ENCODE results near the gene THEM5.
"Not testable (repeated sequence)": the region's sequence is repeated elsewhere in the genome, so short reads cannot be mapped to it uniquely, and the experiment has no call there.

The THEM5 gene

DNA sequence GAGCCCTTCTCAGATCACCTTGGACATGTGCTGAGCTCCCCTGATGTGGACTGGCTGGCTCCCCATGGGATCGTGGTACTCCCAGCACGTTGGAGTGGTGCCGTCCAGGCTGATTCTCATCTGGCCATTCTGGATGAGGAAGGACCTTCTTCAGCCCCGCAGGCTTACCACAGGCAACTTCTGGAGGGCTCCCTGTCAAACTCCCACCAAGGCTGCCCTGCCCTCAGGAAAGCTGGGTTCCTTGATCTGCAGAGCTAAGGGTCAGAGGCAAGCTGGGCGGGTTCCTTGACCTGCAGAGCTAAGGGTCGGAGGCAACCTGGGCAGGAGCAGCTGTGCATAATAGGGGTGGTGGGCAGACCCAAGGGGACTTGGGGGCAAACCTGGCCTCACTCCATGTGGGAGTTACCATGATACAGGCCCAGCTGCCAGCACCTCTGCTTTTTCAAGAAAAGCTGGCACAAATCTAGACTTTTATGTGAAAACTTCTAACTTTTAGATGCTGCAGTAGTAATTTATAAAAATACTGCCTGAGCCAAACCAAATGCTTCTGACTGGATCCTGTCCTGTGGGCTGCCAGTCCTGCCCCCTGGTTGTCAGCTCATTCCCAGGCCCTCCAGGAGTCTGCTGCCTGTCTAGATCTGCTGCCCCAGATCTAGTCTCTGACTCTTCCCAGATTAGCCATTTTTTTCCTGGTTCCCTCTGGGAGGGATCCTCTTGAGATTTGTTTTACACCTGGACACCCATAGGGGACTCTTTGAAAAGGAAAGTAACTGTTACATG, 5.6 kb upstream of the THEM5 start:
- no peak for DNase-seq (ENCODE audit: low read depth)
- TF ChIP-seq MYC (IDR thresholded peaks at IDR 0.05; ENCODE audit: low read depth, low read length) (no peak), POLR2A (IDR thresholded peaks at IDR 0.05; ENCODE audit: extremely low read depth, insufficient read length) (no peak)
- TF ChIP-seq, protein P1, sequence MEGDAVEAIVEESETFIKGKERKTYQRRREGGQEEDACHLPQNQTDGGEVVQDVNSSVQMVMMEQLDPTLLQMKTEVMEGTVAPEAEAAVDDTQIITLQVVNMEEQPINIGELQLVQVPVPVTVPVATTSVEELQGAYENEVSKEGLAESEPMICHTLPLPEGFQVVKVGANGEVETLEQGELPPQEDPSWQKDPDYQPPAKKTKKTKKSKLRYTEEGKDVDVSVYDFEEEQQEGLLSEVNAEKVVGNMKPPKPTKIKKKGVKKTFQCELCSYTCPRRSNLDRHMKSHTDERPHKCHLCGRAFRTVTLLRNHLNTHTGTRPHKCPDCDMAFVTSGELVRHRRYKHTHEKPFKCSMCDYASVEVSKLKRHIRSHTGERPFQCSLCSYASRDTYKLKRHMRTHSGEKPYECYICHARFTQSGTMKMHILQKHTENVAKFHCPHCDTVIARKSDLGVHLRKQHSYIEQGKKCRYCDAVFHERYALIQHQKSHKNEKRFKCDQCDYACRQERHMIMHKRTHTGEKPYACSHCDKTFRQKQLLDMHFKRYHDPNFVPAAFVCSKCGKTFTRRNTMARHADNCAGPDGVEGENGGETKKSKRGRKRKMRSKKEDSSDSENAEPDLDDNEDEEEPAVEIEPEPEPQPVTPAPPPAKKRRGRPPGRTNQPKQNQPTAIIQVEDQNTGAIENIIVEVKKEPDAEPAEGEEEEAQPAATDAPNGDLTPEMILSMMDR (IDR thresholded peaks at IDR 0.05; ENCODE audit: low read depth, low read length): no peak
- TF ChIP-seq, protein P2, sequence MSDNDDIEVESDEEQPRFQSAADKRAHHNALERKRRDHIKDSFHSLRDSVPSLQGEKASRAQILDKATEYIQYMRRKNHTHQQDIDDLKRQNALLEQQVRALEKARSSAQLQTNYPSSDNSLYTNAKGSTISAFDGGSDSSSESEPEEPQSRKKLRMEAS (IDR thresholded peaks at IDR 0.05; ENCODE audit: low read depth, low read length): no peak
- no peak overlapping the region for H3K4me3 ChIP-seq (ENCODE audit: low read depth, low read length)

DNA sequence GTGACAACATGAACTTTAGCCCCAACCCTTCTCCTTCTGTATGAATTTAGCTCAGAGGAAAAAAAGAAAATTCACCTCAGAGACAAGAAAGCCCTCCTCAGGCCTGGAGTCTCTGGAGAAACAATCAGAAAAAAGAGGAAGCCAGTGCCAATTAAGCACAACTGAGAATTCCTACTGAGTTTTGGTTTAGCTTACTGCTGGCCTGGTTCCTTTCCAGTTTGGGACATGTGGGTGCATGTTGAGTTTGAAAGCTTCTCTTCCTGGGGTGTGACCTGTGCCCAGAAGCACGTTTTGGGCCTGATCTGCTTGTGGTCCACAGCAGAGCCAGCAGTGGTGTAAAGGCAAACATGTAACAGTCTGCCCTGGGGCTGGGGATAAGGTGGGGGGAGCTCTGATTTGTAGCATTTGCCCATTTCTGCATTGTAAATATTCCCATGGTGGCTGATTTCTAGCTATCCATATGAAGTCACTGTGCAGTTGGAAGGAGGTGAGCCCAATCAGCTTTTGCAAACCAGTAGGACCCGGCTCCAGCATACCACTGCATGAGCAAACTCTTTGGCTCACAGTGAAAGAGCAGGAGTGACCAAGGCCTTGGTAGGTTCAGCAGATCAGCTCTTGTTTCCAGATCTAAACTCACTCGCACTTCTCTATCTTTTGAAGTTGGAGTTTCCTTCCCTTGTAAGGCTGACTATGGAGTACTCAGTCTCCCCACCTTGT, 4.7 kb upstream of the THEM5 start:
- DNase-seq (ENCODE audit: low read depth): no peak

DNA sequence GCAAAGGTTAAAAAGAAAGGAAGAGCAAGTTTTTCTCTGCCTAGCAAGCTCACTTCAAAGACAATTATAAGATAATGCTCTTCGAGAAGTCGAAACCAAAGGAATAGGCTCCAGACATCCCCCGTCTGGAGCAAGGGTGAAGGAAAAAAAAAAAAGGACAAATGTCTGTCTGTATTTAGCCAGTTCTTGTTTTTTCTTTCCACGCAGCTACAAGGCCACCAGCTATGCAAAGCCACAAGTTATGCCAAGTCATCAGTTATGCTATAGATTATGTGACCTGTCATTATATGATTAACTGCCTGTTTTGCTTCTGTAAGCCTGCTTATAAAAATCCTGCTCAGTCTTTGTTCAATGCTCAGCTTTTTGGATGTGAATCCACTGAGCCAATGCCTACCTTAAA, 2.4 kb upstream of the THEM5 start:
- TF ChIP-seq MYC (IDR thresholded peaks at IDR 0.05; ENCODE audit: low read depth, low read length) (no peak), POLR2A (IDR thresholded peaks at IDR 0.05; ENCODE audit: extremely low read depth, insufficient read length) (no peak)
- TF ChIP-seq, protein P1 (IDR thresholded peaks at IDR 0.05; ENCODE audit: low read depth, low read length): no peak
- TF ChIP-seq, protein P2 (IDR thresholded peaks at IDR 0.05; ENCODE audit: low read depth, low read length): no peak
- no peak overlapping the region for H3K4me3 ChIP-seq (ENCODE audit: low read depth, low read length)
- no peak for DNase-seq (ENCODE audit: low read depth)

More for the DNA sequence above, 4.7 kb upstream of the THEM5 start:
- TF ChIP-seq MYC (IDR thresholded peaks at IDR 0.05; ENCODE audit: low read depth, low read length) (no peak), POLR2A (IDR thresholded peaks at IDR 0.05; ENCODE audit: extremely low read depth, insufficient read length) (no peak)
- TF ChIP-seq, protein P1 (IDR thresholded peaks at IDR 0.05; ENCODE audit: low read depth, low read length): no peak
- TF ChIP-seq, protein P2 (IDR thresholded peaks at IDR 0.05; ENCODE audit: low read depth, low read length): no peak
- H3K4me3 ChIP-seq (ENCODE audit: low read depth, low read length): no peak overlapping the region

DNA sequence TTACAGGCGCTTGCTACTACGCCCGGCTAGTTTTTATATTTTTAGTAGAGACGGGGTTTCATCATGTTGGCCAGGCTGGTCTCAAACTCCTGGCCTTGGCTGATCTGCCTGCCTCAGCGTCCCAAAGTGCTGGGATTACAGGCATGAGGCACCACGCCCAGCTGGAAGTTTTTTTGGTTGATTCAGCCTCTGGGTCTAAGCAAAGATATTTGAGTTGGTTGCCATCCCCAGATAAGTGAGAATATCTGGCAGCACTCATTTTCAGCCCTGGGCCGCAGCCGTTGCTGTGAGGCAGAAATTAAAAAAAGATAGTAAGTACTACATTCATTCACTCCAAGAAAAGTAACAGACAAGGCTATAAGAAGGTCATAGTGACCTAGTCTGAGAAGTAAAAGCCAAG, 2.0 kb upstream of the THEM5 start:
- H3K4me3 ChIP-seq (ENCODE audit: low read depth, low read length); DNase-seq (ENCODE audit: low read depth): not testable (repeated sequence)

DNA sequence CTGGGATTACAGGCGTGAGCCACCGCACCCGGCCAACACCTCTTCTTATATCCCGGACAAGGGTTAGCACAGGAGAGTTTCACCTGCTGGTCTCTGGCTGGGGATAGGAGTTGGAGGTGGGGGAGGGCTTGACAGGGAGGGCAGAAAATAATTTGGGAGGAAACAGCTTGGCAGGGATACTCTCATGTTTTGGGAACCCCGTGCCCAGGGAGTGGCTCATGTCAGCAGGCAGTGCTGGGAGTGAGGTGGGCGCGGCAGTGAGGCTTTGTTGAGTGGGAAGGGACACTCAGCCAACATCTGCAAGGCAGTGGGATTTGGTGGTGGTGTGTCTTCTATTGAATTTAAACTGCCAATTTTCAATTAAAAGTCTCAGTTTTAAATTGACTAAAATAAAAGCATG, 1.1 kb upstream of the THEM5 start:
- TF ChIP-seq, protein P1 (IDR thresholded peaks at IDR 0.05; ENCODE audit: low read depth, low read length): no peak
- DNase-seq (ENCODE audit: low read depth): no peak
- no peak overlapping the region for H3K4me3 ChIP-seq (ENCODE audit: low read depth, low read length)

DNA sequence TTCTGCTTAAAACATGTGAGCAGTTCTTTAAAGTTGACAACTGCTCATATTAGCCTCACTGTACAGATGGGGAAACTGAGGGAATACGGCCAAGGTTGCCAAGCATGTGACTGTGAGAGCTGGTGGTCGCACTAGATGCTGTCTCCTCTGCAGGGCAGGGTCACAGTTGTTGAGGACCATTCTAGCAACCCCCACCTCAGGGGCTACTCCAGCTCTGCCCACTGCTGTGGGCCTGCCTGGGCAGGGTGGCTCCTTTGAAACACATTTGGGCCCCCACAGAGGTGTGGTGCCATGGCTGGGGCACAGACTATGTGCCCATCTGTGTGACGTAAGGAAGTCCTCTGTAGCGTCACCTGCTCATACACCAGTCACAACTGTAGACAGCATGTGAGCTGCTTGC, 779 bp downstream of the THEM5 start:
- H3K4me3 ChIP-seq (ENCODE audit: low read depth, low read length): no peak overlapping the region
- TF ChIP-seq MYC (IDR thresholded peaks at IDR 0.05; ENCODE audit: low read depth, low read length): no peak
- TF ChIP-seq, protein P1 (IDR thresholded peaks at IDR 0.05; ENCODE audit: low read depth, low read length): no peak
- no peak for TF ChIP-seq POLR2A (IDR thresholded peaks at IDR 0.05; ENCODE audit: extremely low read depth, insufficient read length)
- TF ChIP-seq, protein P2 (IDR thresholded peaks at IDR 0.05; ENCODE audit: low read depth, low read length): no peak
- DNase-seq (ENCODE audit: low read depth): no peak
